Activated naive CD4-positive, alpha-beta T cell treated with anti-CD3 and anti-CD28 coated beads for 36 hours (primary cell): ENCODE measurements around the gene SF3A1. TPM values are rescaled to one million over a fixed set of nuclear protein-coding genes. Genes with fewer than 3 reads are reported as not detected.

Source experiments
- CTCF ChIA-PET: fragments of 350-600 bp; sonication (Branson Sonifier 250); formaldehyde crosslinking; loops from one replicate; lab custom pipeline; 2021; ENCODE audit warnings: antibody characterized with exemption; lab: Charles Lee
- DNase-seq: peaks from one replicate; pipeline ENCODE4 v3.0.0-alpha.2; 2020
- H3K27ac Mint-ChIP-seq: one replicate; pipeline ENCODE4 v1.8.0; 2021; ENCODE audit warnings: mild to moderate bottlenecking, mixed read lengths
- H3K27me3 Mint-ChIP-seq: one replicate; pipeline ENCODE4 v1.8.0; 2021; ENCODE audit warnings: low read depth, mixed read lengths
- H3K36me3 Mint-ChIP-seq: one replicate; pipeline ENCODE4 v1.8.0; 2021; ENCODE audit warnings: low read depth, mixed read lengths
- H3K4me1 Mint-ChIP-seq: one replicate; pipeline ENCODE4 v1.8.0; 2021; ENCODE audit warnings: low read depth, mixed read lengths
- H3K4me3 Mint-ChIP-seq: one replicate; pipeline ENCODE4 v1.8.0; 2021; ENCODE audit warnings: mild to moderate bottlenecking, moderate library complexity, mixed read lengths
- H3K9me3 Mint-ChIP-seq: one replicate; pipeline ENCODE4 v1.8.0; 2021; ENCODE audit warnings: mixed read lengths
- intact Hi-C: fragments of 100-400 bp; cut with micrococcal nuclease; formaldehyde crosslinking; loops from one replicate; pipeline ENCODE4 v1.15.1; 2023
- total RNA-seq, 2 experiments: library from RNA; stranded (reverse); gene quantifications; one replicate each; pipeline ENCODE4 v1.2.3, GENCODE V29; 2021

The SF3A1 gene
- total RNA-seq, 2 experiments from 2014 or later = 274 to 276 TPM

DNA sequence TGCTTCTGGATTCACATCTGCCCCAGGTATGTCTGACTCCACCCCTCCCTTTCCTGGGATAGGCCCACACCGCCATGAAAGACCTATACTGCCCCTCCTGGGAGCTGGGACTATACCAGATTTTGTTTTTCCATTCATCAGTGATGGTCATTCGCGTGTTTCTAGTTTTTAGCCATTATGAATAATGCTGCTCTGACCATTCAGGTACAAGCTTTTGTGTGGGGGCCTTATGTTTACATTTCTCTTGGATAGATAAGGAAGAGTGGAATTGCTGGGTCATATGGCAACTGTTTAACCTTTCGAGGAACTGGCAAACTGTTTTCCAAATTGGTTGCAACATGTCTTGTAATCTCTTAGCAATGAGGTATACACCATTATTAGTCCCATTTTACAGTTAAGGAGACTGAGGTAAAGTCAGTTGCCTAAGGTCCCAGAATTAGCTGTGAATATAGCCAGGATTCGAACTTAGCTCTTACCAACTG, 28.8 kb downstream of the SF3A1 start:
- Mint-ChIP-seq H3K4me1 (peaks cover 43% of the 10 kb centered on the region), H3K9me3 (no peaks in the 10 kb centered on the region), H3K4me3 (peak overlapping the region; percentile 81), H3K36me3 (peaks cover 17% of the 10 kb centered on the region), H3K27me3 (no peaks in the 10 kb centered on the region), H3K27ac (peak overlapping the region; percentile 70)
- intact Hi-C loops = loop anchor here (1.0 to 2.0 kb wide), 3 partner anchors 19 to 97 kb away; partner anchors contain the start of genes MTFP1 and SF3A1
- no peak for DNase-seq
- CTCF ChIA-PET = interaction anchor here (1.0 to 2.6 kb wide), 4 partner anchors 19 to 207 kb away, joined by 3 to 19 read pairs (median 3); partner anchors contain the start of gene CASTOR1

DNA sequence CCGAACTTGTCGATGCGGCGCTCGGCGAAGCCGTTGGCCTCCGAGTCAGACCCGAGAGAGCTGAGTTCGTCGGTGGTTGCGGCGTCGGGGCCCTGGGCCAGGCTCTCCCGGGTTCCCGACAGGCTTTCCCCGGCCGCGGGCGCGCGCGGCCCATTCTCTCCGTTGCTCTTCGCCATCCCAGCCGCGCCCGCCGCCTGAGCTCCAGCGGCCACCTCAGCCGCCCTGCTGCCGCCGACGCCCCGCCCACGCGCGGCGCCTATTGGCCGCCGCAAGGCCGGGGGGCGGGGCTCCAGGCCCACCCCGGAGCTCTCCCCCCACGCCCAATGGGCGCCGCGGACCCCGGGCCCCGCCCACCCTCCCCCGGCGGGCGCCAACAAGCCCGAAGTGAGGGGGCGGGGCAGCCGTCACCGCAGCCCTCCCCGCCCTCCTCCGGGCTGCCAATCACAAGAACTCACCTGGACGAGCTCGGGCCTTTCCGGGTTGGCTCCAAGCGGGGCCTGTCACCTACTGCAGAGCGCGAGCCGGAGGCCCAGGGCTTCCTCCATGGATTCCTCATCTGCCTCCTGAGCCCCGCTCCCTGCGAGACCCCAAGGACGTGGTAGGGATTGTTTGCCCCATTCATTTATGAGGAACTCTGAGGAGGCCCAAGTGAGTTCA, 29.9 kb downstream of the SF3A1 start, which contains the start of gene TBC1D10A:
TBC1D10A (minus strand) TSS at position 236 of the 657 bp plus-strand sequence; CDS start at position 176, 60 bp downstream.
- Mint-ChIP-seq H3K9me3 (no peaks in the 10 kb centered on the region), H3K4me1 (peaks cover 46% of the 10 kb centered on the region), H3K27me3 (no peaks in the 10 kb centered on the region), H3K36me3 (peaks cover 9% of the 10 kb centered on the region), H3K27ac (peak within 1 kb of the TSS; percentile 73), H3K4me3 (peak within 1 kb of the TSS; percentile 82)
- intact Hi-C loops = loop anchor here (1.0 to 2.0 kb wide), 5 partner anchors 20 to 98 kb away; partner anchors contain the start of genes CASTOR1, MTFP1 and SF3A1
- peak; percentile 95 for DNase-seq
- CTCF ChIA-PET = interaction anchor here (0.7 to 2.6 kb wide), 2 partner anchors 38 to 72 kb away, joined by 3 to 19 read pairs; partner anchors contain the start of gene CASTOR1

DNA sequence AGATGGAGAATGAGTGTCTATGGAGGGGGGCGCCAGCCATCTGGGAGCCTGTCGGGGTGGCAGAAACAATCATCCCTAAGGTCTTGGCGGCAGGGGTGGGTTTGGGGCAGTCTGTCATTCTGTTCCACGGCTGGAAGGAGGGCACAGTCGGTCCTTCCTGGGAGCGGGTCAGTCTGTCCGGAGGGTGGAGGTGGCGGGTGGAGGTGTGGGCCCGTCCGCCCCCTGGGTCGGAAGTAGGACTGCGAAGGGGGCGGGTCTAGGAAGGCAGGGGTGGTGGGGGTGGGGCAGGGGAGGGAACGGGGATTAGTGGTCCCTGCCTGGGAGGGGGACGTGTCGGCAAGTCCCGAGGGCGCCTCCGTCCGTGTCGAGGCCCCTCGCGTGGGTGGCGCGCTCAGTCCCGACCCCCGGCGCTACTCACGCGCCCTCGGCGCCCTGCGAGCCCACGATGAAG, 30.4 kb downstream of the SF3A1 start:
- Mint-ChIP-seq H3K36me3 (peaks cover 8% of the 10 kb centered on the region), H3K9me3 (no peaks in the 10 kb centered on the region), H3K4me3 (peak overlapping the region; percentile 82), H3K4me1 (peaks cover 51% of the 10 kb centered on the region), H3K27ac (peak overlapping the region; percentile 73), H3K27me3 (no peaks in the 10 kb centered on the region)
- DNase-seq = no peak
- CTCF ChIA-PET = interaction anchor here (1.0 to 4.2 kb wide), 3 partner anchors 38 to 61 kb away, joined by 3 to 30 read pairs (median 19); partner anchors contain the start of genes CASTOR1 and RNF215
- intact Hi-C loops = loop anchor here (1.0 to 2.0 kb wide), 3 partner anchors 21 to 99 kb away; partner anchors contain the start of genes CASTOR1 and MTFP1

DNA sequence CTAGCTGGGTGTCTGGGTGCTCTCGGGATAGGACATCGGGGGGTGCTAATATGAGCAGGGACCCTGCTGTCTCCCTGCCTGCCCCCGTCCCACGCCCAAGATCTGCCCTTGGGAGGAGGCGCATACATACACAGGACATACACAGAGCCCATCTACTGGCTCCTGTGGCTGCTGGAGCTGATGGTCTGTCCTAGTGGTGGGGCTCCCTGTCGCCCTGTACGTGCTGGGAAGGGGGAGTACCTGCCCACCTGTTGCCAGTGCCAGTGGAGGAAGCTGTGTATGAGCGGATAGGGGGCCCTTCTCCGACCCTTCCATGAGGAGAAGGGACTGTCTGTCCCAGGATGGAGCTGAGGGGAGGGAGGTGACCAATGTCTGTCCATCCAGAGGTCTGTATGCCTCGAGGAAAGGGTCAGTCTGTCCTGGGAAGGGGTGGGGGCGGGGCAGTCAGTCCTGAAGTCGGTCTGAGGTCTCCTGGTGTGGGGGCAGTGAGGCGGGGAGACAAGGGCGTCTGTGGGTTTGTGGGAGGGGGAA, 30.9 kb downstream of the SF3A1 start:
- CTCF ChIA-PET = interaction anchor here (0.6 to 4.2 kb wide), 4 partner anchors 19 to 655 kb away, joined by 3 to 30 read pairs (median 6); partner anchors contain the start of genes CASTOR1 and RNF215
- peak; percentile 31 for DNase-seq
- no peaks in the 10 kb centered on the region for H3K27me3 Mint-ChIP-seq
- peaks cover 7% of the 10 kb centered on the region for H3K36me3 Mint-ChIP-seq
- intact Hi-C loops = loop anchor here (1.0 to 2.0 kb wide), 3 partner anchors 20 to 99 kb away; partner anchors contain the start of genes CASTOR1 and MTFP1
- H3K4me1 Mint-ChIP-seq = peaks cover 56% of the 10 kb centered on the region
- peak overlapping the region; percentile 73 for H3K27ac Mint-ChIP-seq
- no peaks in the 10 kb centered on the region for H3K9me3 Mint-ChIP-seq
- H3K4me3 Mint-ChIP-seq = peak overlapping the region; percentile 82

DNA sequence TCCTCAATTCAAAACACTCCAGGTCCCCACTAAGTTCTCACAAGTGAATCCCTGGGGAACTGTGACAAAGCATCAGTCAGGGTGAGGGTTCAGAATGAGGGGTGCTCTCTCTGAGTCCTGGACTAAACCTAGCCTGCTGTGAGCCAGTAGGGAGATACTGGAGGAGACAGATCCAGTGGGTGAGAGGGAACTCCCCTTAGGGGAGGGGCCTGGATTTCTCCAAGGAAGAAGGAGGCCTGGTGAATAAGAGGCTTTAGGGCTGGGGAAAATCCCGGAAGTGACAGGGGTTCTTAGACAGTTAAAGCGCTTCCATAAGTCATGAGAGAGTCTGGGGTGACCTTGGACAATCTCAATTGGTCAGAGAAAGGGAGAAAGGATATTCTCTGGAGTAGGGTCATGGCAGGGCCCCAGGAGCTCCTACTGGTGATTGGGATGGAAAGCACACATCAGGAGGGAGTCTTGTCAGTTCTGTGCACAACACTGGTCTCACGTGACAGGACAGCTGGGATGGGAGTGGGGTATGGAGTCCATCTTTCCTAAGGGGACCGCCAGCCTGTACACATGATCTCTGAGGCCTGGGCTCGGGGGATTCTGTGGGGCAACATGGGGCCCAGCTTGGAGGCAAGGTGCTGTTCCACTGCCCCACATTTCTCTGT, 31.5 kb downstream of the SF3A1 start:
- Mint-ChIP-seq H3K36me3 (peaks cover 4% of the 10 kb centered on the region), H3K9me3 (no peaks in the 10 kb centered on the region), H3K4me3 (peak overlapping the region; percentile 82), H3K4me1 (peaks cover 62% of the 10 kb centered on the region), H3K27ac (peak overlapping the region; percentile 73), H3K27me3 (no peaks in the 10 kb centered on the region)
- CTCF ChIA-PET = interaction anchor here (0.6 to 4.2 kb wide), 5 partner anchors 11 to 655 kb away, joined by 3 to 30 read pairs (median 6); partner anchors contain the start of genes CASTOR1 and RNF215
- DNase-seq = peak; percentile 36
- intact Hi-C loops = no loop called here

DNA sequence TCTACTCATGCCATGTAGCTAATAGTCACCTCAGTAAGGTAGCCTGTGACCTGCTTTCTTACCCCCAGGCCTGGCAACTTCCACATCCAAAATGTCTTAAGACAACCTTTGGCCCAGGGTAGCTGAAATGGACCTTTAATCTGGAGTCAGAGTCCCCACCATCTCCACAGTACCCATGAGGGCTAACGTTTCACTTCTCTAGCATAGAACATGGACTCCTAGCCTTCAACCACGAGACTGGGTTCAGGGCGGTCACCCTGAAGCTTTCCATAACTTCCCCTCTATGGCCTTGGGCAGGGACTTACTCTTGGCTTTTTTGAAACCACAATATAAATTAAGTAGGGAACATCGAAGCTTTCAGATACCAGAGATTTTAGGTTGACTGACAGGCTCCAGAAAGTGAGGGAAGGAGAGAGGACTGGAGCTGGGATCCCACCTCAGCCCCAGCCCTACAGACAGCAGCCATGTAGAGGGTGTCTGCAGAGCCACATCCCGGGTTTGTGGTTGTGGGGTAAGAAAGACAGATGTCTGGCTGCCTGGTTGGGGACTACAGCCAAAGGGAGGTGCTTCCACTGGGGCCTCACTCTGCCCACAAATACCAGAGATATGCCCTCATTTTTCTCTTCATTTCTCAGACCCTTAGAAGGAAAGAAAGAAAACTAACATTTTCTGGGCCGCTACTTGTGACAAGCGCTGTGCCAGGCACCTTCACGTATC, 32.5 kb downstream of the SF3A1 start:
- Mint-ChIP-seq H3K27ac (peak overlapping the region; percentile 73), H3K9me3 (no peaks in the 10 kb centered on the region), H3K4me3 (peak overlapping the region; percentile 82), H3K4me1 (peaks cover 72% of the 10 kb centered on the region), H3K27me3 (no peaks in the 10 kb centered on the region), H3K36me3 (peaks cover 4% of the 10 kb centered on the region)
- CTCF ChIA-PET = interaction anchor here (0.5 to 4.2 kb wide), 7 partner anchors 10 to 62 kb away, joined by 3 to 30 read pairs (median 3); partner anchors contain the start of gene CASTOR1
- peak; percentile 64 for DNase-seq
- intact Hi-C loops = loop anchor here (1.0 kb wide), 2 partner anchors 8 to 12 kb away; no protein-coding TSS in a partner anchor

DNA sequence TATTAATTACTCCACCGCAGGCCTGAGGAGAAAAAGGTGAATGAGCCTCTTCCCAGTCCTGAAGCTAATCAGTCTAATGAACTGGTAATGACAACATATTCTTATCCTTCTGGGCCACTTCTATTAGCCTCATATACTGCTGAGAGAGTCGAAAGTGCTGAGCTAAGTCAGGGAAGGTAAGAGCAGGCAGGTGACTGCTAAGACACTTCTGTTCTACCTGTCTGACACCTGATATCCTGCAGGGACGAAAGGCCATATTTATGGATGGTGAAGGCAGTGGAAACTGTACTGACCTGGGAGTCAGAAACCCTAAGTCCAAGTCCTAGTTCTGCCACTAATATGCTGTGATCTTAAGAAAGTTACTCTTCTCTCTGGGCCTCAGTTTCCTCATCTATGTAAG, 33.4 kb downstream of the SF3A1 start:
- intact Hi-C loops = no loop called here
- no peak for DNase-seq
- H3K4me1 Mint-ChIP-seq = peaks cover 81% of the 10 kb centered on the region
- H3K36me3 Mint-ChIP-seq = peaks cover 4% of the 10 kb centered on the region
- peak overlapping the region; percentile 39 for H3K27ac Mint-ChIP-seq
- no peaks in the 10 kb centered on the region for H3K9me3 Mint-ChIP-seq
- no peaks in the 10 kb centered on the region for H3K27me3 Mint-ChIP-seq
- no peak overlapping the region for H3K4me3 Mint-ChIP-seq
- CTCF ChIA-PET = interaction anchor here (0.5 to 4.2 kb wide), 7 partner anchors 10 to 698 kb away, joined by 3 to 30 read pairs (median 5); partner anchors contain the start of gene CASTOR1

DNA sequence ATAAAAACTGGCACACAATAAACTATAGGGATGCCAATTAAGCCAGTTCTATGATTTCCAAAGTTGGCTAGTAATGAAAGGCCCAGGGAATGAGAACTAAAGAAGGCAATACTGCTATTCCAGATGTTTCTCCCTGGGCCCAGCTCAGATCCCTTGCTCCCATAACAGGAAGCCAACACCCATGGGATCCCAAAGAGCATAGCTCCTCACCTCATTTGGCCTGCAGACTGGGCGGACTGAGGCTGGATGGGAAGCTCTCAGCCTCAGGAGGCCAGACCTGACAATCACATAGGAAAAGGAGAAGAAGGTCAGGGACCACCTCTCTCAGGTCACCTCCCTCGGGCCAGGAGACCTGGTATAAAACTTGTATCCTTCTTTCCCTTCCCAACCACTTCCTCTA, 35.2 kb downstream of the SF3A1 start:
- Mint-ChIP-seq H3K27ac (peak overlapping the region; percentile 15), H3K36me3 (peaks cover 4% of the 10 kb centered on the region), H3K9me3 (no peaks in the 10 kb centered on the region), H3K27me3 (no peaks in the 10 kb centered on the region), H3K4me3 (no peak overlapping the region), H3K4me1 (peaks cover 84% of the 10 kb centered on the region)
- no peak for DNase-seq
- CTCF ChIA-PET = interaction anchor here (1.0 kb wide), 1 partner anchor 34 kb away, joined by 3 read pairs; no protein-coding TSS in a partner anchor
- intact Hi-C loops = no loop called here

DNA sequence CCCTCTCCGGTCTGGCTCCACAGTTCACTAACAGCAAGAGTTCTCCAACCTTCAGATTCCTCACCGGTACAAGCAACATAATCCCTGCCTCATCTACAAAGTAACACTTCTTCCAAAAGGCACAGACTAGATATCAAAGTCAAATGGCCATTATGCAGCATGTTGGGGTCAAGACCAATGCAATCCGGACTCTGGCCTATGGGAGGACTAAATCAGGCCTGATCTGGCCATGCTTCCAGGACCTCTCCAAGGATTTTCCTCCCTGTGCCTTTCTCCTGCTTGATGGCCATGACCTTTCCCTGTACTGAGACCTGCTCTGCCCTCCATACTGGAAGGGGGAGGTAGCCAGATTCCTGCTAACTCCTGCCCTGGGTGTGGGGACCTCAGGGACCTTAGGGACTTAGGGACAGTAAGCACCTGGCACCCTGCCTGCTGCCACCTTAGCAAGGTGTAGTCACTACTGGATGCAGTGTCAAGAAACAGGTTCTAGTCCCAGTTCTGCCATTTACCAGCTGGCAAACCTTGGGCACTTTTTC, 36.6 kb downstream of the SF3A1 start:
- no peak for DNase-seq
- Mint-ChIP-seq H3K4me3 (no peak overlapping the region), H3K27ac (peak overlapping the region; percentile 23), H3K27me3 (no peaks in the 10 kb centered on the region), H3K4me1 (peaks cover 88% of the 10 kb centered on the region), H3K36me3 (peaks cover 5% of the 10 kb centered on the region), H3K9me3 (no peaks in the 10 kb centered on the region)
- CTCF ChIA-PET = interaction anchor here (0.6 to 1.2 kb wide), 3 partner anchors 32 to 66 kb away, joined by 3 read pairs; no protein-coding TSS in a partner anchor
- intact Hi-C loops = no loop called here

DNA sequence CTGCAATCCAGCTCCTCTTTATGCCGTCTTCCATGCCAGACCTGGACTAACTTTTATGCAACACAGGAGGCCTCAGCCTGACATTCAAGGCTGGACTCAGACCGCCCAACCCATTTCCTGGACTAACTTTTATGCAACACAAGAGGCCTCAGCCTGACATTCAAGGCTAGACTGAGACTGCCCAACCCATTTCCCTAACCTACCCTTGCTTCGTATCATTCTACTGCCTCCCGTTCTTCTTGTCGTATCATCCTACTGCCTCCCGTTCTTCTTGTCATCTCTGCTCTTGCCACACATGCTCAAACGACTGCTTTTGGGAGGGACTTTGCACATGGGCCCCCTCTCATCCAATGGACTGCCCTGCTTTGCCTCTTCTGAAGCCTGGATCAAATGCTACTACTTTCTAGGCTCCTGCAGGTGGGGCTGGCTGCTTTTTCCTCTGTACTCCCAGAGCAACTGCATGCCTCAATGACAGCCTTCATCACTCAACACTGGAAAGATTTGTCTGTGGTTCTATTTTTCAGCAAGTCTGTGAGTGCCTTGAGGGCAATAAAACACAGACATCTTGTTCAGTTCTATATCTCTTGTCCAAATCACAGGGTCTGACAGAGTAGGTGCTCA, 37.8 kb downstream of the SF3A1 start:
- no peak overlapping the region for H3K4me3 Mint-ChIP-seq
- CTCF ChIA-PET = interaction anchor here (0.7 to 7.3 kb wide), 4 partner anchors 16 to 67 kb away, joined by 3 to 30 read pairs (median 3); partner anchors contain the start of gene CASTOR1
- H3K4me1 Mint-ChIP-seq = peaks cover 88% of the 10 kb centered on the region
- H3K27ac Mint-ChIP-seq = peak overlapping the region; percentile 23
- peaks cover 4% of the 10 kb centered on the region for H3K36me3 Mint-ChIP-seq
- intact Hi-C loops = loop anchor here (10.0 kb wide), 1 partner anchor 286 kb away; the partner anchor contains the start of gene TCN2
- H3K27me3 Mint-ChIP-seq = no peaks in the 10 kb centered on the region
- DNase-seq = no peak
- no peaks in the 10 kb centered on the region for H3K9me3 Mint-ChIP-seq
